ENCODE data around the gene SYT10.
"Not testable (repeated sequence)": the region's sequence is repeated elsewhere in the genome, so short reads cannot be mapped to it uniquely, and the experiment has no call there.

Gene SYT10

GRCh38 chr12:33357181-33357580 is 82.4 kb downstream of the SYT10 start:
- DNase-seq (ENCODE audit: extremely low read depth, low read depth), result no peak
- TF ChIP-seq CTCF (IDR thresholded peaks at IDR 0.05; ENCODE audit: low read depth, low read length), result no peak

GRCh38 chr12:33349791-33350190 is 89.8 kb downstream of the SYT10 start:
- no peak for TF ChIP-seq CTCF (IDR thresholded peaks at IDR 0.05; ENCODE audit: low read depth, low read length)
- DNase-seq (ENCODE audit: extremely low read depth, low read depth), result no peak

- not testable (repeated sequence) for DNase-seq (ENCODE audit: extremely low read depth, low read depth)
Observed at GRCh38 chr12:33331961-33332398, 107.6 kb downstream of the SYT10 start.

GRCh38 chr12:33330940-33331339 is 108.7 kb downstream of the SYT10 start:
- no peak for TF ChIP-seq CTCF (IDR thresholded peaks at IDR 0.05; ENCODE audit: low read depth, low read length)
- DNase-seq (ENCODE audit: extremely low read depth, low read depth), result no peak
